Calu3 (cell line): ENCODE measurements around the gene GDPD2. TPM values are rescaled to one million over a fixed set of nuclear protein-coding genes. Genes with fewer than 3 reads are reported as not detected.
A peak's percentile ranks its signal among the peaks of the same experiment; 100 is the strongest.
"Not testable (repeated sequence)": the region's sequence is repeated elsewhere in the genome, so short reads cannot be mapped to it uniquely, and the experiment has no call there.

Source experiments
- Bru-seq: library from RNA; stranded (reverse); fragments of 400-500 nt; gene quantifications from one replicate; lab custom pipeline; 2021; lab: Mats Ljungman, UMichigan
- BruChase-seq, 2 experiments: library from RNA; stranded (reverse); fragments of 400-500 nt; gene quantifications; one replicate each; lab custom pipeline; 2021; lab: Mats Ljungman, UMichigan
- BruUV-seq: library from RNA; stranded (reverse); fragments of 400-500 nt; replicated peaks from 2 replicates; lab custom pipeline; 2021; lab: Mats Ljungman, UMichigan
- CTCF ChIA-PET: fragments of 300-600 bp; sonication (Branson Sonifier 250); formaldehyde crosslinking; loops from one replicate; lab custom pipeline; 2022; ENCODE audit warnings: antibody characterized with exemption; lab: Charles Lee
- DNase-seq: peaks from one replicate; pipeline ENCODE4 v3.0.0; 2022
- H3K27ac Mint-ChIP-seq: one replicate; pipeline ENCODE4 v1.8.0; 2022; ENCODE audit warnings: mixed read lengths; ENCODE audit not compliant: unreplicated experiment
- H3K27me3 Mint-ChIP-seq: one replicate; pipeline ENCODE4 v1.8.0; 2022; ENCODE audit warnings: mixed read lengths; ENCODE audit not compliant: unreplicated experiment
- H3K36me3 Mint-ChIP-seq: one replicate; pipeline ENCODE4 v1.8.0; 2022; ENCODE audit warnings: mild to moderate bottlenecking, moderate library complexity, mixed read lengths; ENCODE audit not compliant: insufficient read depth, unreplicated experiment
- H3K4me1 Mint-ChIP-seq: one replicate; pipeline ENCODE4 v1.8.0; 2022; ENCODE audit warnings: mild to moderate bottlenecking, low read depth, mixed read lengths; ENCODE audit not compliant: unreplicated experiment
- H3K4me3 Mint-ChIP-seq: one replicate; pipeline ENCODE4 v1.8.0; 2022; ENCODE audit warnings: mild to moderate bottlenecking, low read depth, moderate library complexity, mixed read lengths; ENCODE audit not compliant: unreplicated experiment
- H3K9me3 Mint-ChIP-seq: one replicate; pipeline ENCODE4 v1.8.0; 2022; ENCODE audit warnings: low read depth, mixed read lengths; ENCODE audit not compliant: unreplicated experiment
- CTCF ChIP-seq: fragments of 200-600 bp; IDR thresholded peaks from one replicate; pipeline ENCODE4 v1.8.0; 2022; ENCODE audit warnings: antibody characterized with exemption; ENCODE audit not compliant: unreplicated experiment
- intact Hi-C: fragments of 100-400 bp; cut with micrococcal nuclease; formaldehyde crosslinking; loops from one replicate; pipeline ENCODE4 v1.10.0; 2022; ENCODE audit not compliant: unreplicated experiment
- long read RNA-seq: library from polyadenylated mRNA; stranded (forward); transcript quantifications from one replicate; pipeline ENCODE4 v2.0.0, GENCODE V29; 2022
- total RNA-seq: library from RNA; stranded (reverse); gene quantifications from 2 replicates; pipeline ENCODE4 v1.2.3, GENCODE V29; 2022

The GDPD2 gene
- total RNA-seq = not detected in 2 replicates
- Bru-seq, nascent RNA = percentile 30 among the genes with signal in this experiment
- BruChase-seq, experiment 1, labeled RNA remaining after a 6-hour chase = percentile 27 among the genes with signal in this experiment
- percentile 21 among the genes with signal in this experiment for BruChase-seq, experiment 2, labeled RNA remaining after a 2-hour chase
- long read RNA-seq = 0 reads

GRCh38 chrX:70422851-70423341 is at the start of gene GDPD2:
GDPD2 (plus strand) TSS chrX:70423314; CDS start chrX:70424985, 1,671 bp downstream.
- CTCF ChIA-PET = interaction anchor here (0.6 to 3.0 kb wide), 7 partner anchors 11 to 243 kb away, joined by 3 to 26 read pairs (median 5); no protein-coding TSS in a partner anchor
- Mint-ChIP-seq H3K9me3 (no peaks in the 10 kb centered on the region), H3K4me3 (peak within 1 kb of the TSS; percentile 41), H3K27ac (no peak within 1 kb of the TSS), H3K36me3 (peaks cover 8% of the 10 kb centered on the region), H3K27me3 (no peaks in the 10 kb centered on the region), H3K4me1 (peaks cover 5% of the 10 kb centered on the region)
- BruUV-seq = no TSS peak
- DNase-seq = peak; percentile 60
- intact Hi-C loops = loop anchor here (2.0 kb wide), 2 partner anchors 132 to 242 kb away; no protein-coding TSS in a partner anchor
- TF ChIP-seq CTCF = peak; percentile 33

DNA sequence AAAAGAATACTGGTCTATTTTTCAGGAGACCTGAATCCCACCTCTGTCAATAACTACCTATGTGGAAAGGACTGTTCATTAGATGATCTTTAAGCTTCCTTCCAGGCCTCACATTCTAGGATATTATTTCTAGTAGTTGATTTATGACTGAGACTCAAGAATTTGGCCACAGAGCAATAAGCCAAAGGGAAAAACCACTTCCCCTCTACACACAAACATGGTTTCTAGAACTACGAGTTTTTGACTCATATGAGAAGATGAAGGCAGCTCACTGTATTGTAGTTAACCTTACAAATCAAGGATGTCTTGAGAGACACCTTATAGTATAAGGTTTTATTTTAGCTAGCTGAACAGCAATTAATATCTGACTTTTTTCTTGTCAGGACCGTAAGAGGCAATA is 36.9 kb upstream of the GDPD2 start:
- CTCF ChIA-PET = no interaction called here

DNA sequence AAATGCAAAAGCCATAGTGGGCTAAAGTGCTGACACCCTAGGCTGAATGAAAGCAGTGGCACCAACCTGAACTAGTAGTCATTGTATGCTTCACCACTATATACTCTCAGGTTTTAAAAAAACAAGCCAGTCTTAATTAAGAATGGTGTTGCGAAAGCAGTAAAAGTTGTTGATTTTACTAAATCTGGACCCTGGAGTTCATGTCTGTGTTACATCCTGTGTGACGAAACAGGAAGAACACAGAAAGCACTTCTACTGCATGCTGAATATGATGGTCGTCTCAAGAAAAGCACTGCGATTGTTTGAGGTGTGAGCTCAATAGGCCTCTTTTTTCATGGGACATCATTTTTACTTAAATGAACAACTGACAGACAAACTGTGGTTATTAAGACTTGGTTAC is 24.2 kb upstream of the GDPD2 start:
- Mint-ChIP-seq H3K27ac (no peak overlapping the region), H3K36me3 (peaks cover 4% of the 10 kb centered on the region), H3K4me1 (no peaks in the 10 kb centered on the region), H3K9me3 (no peaks in the 10 kb centered on the region), H3K4me3 (no peak overlapping the region), H3K27me3 (no peaks in the 10 kb centered on the region)
- no peak for DNase-seq
- BruUV-seq = no TSS peak
- TF ChIP-seq CTCF = no peak
- CTCF ChIA-PET = no interaction called here
- intact Hi-C loops = no loop called here

More for the DNA sequence above, 36.9 kb upstream of the GDPD2 start:
- Mint-ChIP-seq H3K9me3 (no peaks in the 10 kb centered on the region), H3K4me1 (no peaks in the 10 kb centered on the region), H3K27me3 (no peaks in the 10 kb centered on the region), H3K27ac (no peak overlapping the region), H3K36me3 (peaks cover 9% of the 10 kb centered on the region), H3K4me3 (no peak overlapping the region)
- BruUV-seq = no TSS peak
- DNase-seq = no peak
- TF ChIP-seq CTCF = no peak
- intact Hi-C loops = no loop called here

DNA sequence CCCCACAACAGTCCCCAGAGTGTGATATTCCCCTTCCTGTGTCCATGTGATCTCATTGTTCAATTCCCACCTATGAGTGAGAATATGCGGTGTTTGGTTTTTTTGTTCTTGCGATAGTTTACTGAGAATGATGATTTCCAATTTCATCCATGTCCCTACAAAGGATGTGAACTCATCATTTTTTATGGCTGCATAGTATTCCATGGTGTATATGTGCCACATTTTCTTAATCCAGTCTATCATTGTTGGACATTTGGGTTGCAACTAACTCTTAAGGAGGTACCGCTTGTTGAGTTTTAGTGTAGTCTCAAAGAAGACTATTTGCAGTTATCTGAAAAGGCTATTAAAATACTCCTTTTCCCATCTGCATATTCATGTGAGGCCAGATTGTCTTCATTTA is 22.9 kb upstream of the GDPD2 start:
- DNase-seq, H3K27ac Mint-ChIP-seq, H3K4me3 Mint-ChIP-seq, intact Hi-C loops, CTCF ChIA-PET, H3K4me1 Mint-ChIP-seq, H3K9me3 Mint-ChIP-seq, H3K27me3 Mint-ChIP-seq, BruUV-seq: not testable (repeated sequence)
- H3K36me3 Mint-ChIP-seq = peaks cover 11% of the 10 kb centered on the region

DNA sequence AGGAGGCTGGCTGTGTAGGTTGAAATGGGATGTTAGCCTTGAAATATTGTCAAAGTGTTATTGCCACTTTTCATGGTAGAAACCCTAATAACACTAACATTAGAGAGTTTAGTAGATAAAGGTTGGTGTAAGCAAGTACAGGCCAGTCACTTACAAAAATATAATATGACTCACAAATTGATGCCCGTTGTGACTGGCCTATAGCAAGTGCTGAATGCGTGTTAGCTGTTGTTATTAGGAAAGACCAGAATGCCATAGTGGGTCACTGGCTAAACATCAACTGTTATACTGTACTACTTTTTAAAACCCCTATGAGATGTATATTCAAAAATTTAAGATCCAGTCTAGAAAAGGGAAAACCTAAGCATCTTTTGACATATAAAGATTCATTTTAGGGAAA is 20.4 kb upstream of the GDPD2 start:
- BruUV-seq = no TSS peak
- CTCF ChIA-PET = no interaction called here
- H3K27ac Mint-ChIP-seq = no peak overlapping the region
- no peak for TF ChIP-seq CTCF
- intact Hi-C loops = no loop called here
- H3K36me3 Mint-ChIP-seq = peaks cover 6% of the 10 kb centered on the region
- H3K9me3 Mint-ChIP-seq = no peaks in the 10 kb centered on the region
- no peaks in the 10 kb centered on the region for H3K27me3 Mint-ChIP-seq
- no peaks in the 10 kb centered on the region for H3K4me1 Mint-ChIP-seq
- no peak overlapping the region for H3K4me3 Mint-ChIP-seq
- DNase-seq = no peak
